Measurements from ENCODE around the gene UBFD1.
"Not testable (repeated sequence)": the region's sequence is repeated elsewhere in the genome, so short reads cannot be mapped to it uniquely, and the experiment has no call there.

UBFD1 gene

DNA sequence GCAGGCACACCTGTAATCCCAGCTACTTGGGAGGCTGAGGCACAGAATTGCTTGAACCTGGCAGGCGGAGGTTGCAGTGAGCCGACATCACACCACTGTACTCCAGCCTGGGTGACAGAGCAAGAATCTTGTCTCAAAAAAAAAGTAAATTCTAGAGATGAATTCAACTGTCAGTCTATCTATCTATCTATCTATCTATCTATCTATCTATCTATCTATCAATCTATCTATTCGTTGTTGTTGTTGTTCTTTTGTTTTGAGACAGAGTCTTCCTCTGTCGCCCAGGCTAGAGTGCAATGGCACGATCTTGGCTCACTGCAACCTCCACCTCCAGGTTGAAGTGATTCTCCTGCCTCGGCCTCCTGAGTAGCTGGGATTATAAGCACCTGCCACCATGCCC lies 53.4 kb downstream of the UBFD1 start:
- DNase-seq, result not testable (repeated sequence)

- no peak for DNase-seq
Measured at GRCh38 chr16:23611936-23612335, 54.4 kb downstream of the UBFD1 start.

GRCh38 chr16:23615805-23616204 lies 58.3 kb downstream of the UBFD1 start:
- no peak for DNase-seq

All from effector CD4-positive, alpha-beta T cell (primary cell).